Measurements from ENCODE around the gene MPDU1.

MPDU1 gene

GRCh38 chr17:7561028-7561575 lies 22.6 kb upstream of the MPDU1 start:
- peak; percentile 83 for DNase-seq

DNA sequence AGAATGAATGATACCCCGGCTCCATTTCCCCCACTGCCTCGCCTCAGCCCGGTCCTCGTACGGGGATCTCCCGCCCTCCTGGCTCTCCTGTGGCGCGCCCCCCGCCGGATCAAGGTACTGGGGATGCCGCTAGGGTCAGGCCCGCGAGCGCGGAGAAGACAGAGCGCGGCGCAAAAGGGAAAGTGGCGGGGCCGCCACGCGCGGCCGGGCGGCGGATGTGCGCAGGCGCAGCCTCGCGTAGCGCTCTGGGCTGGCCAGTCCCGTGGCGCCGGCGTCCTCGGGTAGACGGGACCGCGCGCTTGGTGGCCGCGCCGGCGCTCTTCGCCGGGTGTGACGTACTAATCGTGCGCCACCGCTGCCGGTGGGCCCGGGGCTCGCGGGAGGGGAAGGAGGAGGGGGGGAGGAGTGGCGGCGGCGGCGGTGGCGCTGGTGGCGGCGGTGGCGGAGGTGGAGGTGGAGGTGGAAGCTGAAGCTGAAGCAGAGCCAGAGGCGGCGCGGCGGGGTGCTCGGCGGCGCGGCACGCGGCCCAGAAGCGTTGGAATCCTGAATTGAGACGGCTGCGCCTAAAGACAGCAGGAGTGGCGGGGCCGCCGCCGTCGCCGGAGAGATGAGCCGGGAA lies 22.0 kb upstream of the MPDU1 start, which contains the start of gene SENP3:
Gene SENP3, plus strand, starts transcription at position 331 of the 619 bp plus-strand sequence. CDS start 1,158 bp downstream, outside the sequence.
- peak; percentile 81 for DNase-seq

- no peak for DNase-seq
These were observed 21.4 kb upstream of the MPDU1 start for GRCh38 chr17:7562208-7562605.

DNA sequence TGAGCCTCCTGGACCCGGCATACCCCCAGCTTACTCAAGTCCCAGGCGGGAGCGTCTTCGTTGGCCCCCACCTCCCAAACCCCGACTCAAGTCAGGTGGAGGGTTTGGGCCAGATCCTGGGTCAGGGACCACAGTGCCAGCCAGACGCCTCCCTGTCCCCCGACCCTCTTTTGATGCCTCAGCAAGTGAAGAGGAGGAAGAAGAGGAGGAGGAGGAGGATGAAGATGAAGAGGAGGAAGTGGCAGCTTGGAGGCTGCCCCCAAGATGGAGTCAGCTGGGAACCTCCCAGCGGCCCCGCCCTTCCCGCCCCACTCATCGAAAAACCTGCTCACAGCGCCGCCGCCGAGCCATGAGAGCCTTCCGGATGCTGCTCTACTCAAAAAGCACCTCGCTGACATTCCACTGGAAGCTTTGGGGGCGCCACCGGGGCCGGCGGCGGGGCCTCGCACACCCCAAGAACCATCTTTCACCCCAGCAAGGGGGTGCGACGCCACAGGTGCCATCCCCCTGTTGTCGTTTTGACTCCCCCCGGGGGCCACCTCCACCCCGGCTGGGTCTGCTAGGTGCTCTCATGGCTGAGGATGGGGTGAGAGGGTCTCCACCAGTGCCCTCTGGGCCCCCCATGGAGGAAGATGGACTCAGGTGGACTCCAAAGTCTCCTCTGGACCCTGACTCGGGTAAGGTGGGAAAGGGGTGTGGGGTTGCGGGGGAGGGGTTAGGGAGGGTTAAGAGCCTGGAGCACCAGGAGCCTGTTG lies 20.4 kb upstream of the MPDU1 start:
- DNase-seq, result no peak

GRCh38 chr17:7569571-7569970 lies 14.1 kb upstream of the MPDU1 start:
- DNase-seq, result no peak

- no peak for DNase-seq
These were observed 13.3 kb upstream of the MPDU1 start for GRCh38 chr17:7570351-7570750.

DNA sequence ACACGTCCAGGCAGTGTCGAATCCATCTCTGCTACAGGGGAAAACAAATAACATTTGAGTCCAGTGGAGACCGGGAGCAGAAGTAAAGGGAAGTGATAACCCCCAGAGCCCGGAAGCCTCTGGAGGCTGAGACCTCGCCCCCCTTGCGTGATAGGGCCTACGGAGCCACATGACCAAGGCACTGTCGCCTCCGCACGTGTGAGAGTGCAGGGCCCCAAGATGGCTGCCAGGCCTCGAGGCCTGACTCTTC lies 11.4 kb upstream of the MPDU1 start:
- no peak for DNase-seq

DNA sequence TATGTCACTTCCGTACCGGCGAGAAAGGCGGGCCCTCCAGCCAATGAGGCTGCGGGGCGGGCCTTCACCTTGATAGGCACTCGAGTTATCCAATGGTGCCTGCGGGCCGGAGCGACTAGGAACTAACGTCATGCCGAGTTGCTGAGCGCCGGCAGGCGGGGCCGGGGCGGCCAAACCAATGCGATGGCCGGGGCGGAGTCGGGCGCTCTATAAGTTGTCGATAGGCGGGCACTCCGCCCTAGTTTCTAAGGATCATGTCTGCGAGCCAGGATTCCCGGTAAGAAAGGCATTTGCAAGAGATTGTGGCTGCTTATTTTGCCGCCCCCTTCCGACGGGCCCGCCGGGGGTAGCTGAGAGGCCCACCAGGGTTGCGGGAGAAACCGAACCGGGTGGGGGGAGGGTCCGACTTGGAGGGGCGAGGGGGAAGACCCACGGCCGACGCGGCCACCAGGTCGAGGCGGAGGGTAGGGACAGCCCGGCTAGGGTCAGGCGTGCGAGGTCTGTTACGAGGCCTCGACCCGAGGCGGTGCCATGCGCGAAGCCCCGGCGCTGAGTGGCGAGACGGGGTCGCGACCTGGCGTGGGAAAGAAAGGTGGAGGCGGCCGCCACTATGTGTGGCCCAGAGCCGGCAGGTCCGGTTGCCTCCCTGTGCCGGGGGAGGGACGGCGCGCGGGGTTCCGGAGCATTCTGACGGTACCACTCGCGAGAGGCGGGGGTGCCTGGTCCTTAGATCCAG lies 10.9 kb upstream of the MPDU1 start:
- peak; percentile 98 for DNase-seq

GRCh38 chr17:7573324-7574080 lies 10.2 kb upstream of the MPDU1 start:
- peak; percentile 70 for DNase-seq

GRCh38 chr17:7574176-7574953 lies 9.3 kb upstream of the MPDU1 start:
- no peak for DNase-seq

DNA sequence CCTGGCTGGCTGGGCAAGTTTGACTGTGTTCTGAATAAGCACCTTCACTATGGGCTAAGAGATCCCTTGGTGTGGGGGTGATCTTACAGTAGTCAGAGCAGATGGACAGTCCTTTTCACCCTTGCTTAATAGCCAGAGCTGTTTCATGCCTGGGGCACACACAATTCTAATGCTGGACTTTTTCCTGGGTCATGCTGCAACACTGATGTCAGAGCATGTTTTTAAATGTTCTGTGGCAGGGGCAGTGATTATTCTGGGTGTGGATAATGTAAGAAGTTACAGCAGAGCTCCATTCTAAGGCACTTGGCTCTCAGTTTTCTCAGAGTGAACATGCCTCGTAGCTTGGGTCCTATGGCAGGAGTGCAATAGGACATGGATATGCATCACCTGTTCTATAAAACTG lies 8.2 kb upstream of the MPDU1 start:
- DNase-seq, result no peak

DNA sequence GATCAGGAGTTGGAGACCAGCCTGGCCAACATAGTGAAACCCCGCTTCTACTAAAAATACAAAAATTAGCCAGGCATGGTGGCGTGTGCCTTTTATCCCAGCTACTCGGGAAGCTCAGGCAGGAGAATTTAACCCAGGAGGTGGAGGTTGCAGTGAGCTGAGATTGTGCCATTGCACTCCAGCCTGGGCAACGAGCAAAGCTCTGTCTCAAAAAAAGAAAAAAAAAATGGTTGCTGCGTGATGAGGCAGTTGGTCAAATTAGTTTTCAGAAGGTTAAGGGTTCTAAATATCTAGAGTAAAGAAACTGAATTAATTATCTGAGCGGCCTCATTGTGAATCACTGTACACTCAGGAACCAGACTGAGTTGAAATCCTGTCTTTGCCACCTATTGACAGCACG lies 7.7 kb upstream of the MPDU1 start:
- no peak for DNase-seq

DNA sequence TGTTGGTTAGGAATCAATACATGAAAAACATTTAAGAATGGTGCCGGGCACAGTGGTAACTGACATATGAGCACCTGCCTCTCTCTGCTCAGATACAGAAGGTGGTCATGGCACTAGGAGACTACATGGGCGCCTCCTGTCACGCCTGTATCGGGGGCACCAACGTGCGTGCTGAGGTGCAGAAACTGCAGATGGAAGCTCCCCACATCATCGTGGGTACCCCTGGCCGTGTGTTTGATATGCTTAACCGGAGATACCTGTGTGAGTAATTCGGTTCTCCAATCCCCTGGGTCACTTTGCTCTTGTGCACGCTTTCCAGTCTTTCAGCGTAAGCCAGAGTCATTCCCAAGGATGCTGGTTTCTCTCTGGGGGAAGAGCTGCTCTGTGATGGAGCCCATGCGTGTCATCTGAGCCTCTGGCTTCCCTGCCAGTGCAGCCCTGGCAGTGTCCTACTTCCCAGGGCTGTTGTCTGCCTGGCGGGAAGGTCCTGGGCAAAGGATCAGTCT lies 7.2 kb upstream of the MPDU1 start:
- no peak for DNase-seq

DNA sequence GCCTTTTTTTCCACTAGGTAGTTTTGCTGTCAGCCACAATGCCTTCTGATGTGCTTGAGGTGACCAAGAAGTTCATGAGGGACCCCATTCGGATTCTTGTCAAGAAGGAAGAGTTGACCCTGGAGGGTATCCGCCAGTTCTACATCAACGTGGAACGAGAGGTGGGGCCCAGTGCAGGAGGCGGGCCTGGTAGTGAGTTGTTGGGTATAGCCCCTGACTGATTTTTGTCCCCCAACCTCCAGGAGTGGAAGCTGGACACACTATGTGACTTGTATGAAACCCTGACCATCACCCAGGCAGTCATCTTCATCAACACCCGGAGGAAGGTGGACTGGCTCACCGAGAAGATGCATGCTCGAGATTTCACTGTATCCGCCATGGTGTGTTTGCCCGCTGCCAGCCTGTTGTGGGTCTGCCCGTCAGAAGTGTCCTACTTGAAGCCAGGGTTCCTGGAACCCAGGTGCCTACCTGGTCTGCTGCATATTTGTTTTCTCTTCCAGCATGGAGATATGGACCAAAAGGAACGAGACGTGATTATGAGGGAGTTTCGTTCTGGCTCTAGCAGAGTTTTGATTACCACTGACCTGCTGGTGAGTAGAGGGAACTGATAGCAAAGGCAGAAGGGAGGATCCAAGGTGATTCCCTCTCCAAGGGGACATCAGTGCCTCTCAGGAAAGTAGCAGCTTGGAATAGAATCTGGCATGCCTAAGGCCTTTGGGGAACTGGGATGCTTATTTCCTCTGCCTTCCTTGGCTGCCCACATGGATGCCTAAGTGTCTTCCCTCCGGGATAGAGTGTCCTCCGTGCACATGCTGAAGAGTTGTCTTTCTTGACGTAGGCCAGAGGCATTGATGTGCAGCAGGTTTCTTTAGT lies 6.1 kb upstream of the MPDU1 start:
- DNase-seq, result no peak

DNA sequence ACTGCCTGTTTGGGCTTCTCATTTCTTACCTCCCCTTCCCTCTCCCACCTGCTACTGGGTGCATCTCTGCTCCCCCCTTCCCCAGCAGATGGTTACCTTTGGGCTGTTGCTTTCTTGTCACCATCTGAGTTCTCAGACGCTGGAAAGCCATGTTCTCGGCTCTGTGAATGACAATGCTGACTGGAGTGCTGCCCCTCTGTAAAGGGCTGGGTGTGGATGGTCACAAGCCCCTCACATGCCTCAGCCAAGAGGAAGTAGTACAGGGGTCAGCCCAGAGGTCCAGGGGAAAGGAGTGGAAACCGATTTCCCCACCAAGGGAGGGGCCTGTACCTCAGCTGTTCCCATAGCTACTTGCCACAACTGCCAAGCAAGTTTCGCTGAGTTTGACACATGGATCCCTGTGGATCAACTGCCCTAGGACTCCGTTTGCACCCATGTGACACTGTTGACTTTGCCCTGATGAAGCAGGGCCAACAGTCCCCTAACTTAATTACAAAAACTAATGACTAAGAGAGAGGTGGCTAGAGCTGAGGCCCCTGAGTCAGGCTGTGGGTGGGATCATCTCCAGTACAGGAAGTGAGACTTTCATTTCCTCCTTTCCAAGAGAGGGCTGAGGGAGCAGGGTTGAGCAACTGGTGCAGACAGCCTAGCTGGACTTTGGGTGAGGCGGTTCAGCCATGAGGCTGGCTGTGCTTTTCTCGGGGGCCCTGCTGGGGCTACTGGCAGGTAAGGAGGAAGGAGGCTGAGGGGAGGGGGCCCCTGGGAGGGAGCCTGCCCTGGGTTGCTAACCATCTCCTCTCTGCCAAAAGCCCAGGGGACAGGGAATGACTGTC lies 4.4 kb upstream of the MPDU1 start, which contains the start of gene CD68:
Gene CD68, plus strand, starts transcription at position 638 of the 833 bp plus-strand sequence. Its CDS starts 40 bp downstream, at position 678.
- DNase-seq, result peak; percentile 54

DNA sequence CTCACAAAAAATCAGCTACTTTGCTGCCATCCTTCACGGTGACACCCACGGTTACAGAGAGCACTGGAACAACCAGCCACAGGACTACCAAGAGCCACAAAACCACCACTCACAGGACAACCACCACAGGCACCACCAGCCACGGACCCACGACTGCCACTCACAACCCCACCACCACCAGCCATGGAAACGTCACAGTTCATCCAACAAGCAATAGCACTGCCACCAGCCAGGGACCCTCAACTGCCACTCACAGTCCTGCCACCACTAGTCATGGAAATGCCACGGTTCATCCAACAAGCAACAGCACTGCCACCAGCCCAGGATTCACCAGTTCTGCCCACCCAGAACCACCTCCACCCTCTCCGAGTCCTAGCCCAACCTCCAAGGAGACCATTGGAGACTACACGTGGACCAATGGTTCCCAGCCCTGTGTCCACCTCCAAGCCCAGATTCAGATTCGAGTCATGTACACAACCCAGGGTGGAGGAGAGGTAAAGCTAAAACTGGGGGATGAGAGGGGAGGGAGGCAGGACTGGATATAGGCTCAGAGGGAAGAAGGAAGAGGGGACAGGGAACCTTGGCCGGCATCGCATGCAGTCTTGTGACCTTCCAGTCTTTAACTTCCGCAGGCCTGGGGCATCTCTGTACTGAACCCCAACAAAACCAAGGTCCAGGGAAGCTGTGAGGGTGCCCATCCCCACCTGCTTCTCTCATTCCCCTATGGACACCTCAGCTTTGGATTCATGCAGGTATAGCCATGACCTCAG lies 3.6 kb upstream of the MPDU1 start:
- no peak for DNase-seq

DNA sequence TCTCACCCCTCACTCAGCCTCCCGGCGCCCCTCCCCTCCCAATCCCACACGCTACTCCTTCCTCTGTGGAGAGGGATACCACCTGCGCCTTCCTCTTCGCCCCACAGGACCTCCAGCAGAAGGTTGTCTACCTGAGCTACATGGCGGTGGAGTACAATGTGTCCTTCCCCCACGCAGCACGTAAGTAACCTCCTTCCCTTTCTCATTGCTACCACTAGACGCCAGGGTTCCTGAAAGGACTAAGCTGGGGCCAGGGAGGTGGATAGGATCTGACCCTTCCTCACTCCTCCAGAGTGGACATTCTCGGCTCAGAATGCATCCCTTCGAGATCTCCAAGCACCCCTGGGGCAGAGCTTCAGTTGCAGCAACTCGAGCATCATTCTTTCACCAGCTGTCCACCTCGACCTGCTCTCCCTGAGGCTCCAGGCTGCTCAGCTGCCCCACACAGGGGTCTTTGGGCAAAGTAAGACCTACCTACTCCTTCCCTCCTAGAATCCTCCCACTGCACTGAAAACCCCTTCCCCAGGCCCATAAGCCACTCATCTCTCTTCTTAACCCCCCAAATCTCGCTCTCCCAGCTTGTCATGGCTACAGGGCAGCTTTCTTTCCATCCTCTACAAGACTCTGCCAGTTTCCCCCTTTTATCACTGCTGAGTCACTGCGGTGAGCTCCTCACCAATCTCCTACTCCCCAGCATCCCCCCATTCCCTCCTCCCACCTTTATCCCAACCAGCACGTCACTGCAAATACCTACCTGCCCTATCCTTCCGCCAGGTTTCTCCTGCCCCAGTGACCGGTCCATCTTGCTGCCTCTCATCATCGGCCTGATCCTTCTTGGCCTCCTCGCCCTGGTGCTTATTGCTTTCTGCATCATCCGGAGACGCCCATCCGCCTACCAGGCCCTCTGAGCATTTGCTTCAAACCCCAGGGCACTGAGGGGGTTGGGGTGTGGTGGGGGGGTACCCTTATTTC lies 2.8 kb upstream of the MPDU1 start:
- no peak for DNase-seq
